DND-41 (cell line): ENCODE results near the gene PVALEF.

ENCODE experiments used
- EZH2 ChIP-seq: IDR thresholded peaks from 3 replicates; pipeline ENCODE4 v1.6.1; 2012; ENCODE audit warnings: borderline replicate concordance, low read depth, mild to moderate bottlenecking, moderate library complexity, low read length, inconsistent platforms; ENCODE audit not compliant: severe bottlenecking
- TF ChIP-seq, protein P1 (sequence below): IDR thresholded peaks from 2 replicates; pipeline ENCODE4 v1.5.1; 2012; ENCODE audit warnings: borderline replicate concordance, low read length, moderate library complexity, mild to moderate bottlenecking; ENCODE audit not compliant: poor library complexity, severe bottlenecking; ENCODE audit errors: extremely low read depth

DNA sequence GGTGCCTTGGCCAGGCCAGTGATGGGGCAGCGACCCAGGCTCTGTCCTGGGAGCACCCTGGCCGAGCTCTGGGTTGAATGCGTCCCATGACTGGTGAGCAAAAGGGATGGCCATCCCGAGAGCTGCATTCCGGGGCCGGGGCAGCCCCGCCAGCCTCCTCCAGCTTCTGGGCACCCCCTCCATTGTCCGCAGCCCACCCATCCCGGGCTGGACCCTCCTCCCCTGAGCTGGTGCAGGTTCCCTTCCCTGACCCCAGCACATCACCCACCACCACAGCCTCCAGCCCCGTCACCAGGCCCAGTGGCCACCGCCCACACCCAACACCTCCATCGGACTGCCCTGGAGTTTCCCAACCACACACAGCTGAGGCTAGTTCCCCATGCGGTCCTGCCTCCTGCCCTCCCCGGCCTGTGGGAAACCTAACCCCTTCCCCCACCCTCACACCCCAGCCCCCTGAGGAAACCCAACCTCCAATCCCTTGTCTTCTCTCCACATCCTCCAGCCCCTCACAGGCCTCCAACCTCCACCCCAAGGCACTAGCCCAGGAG lies 16.2 kb upstream of the PVALEF start:
- TF ChIP-seq, protein P1, sequence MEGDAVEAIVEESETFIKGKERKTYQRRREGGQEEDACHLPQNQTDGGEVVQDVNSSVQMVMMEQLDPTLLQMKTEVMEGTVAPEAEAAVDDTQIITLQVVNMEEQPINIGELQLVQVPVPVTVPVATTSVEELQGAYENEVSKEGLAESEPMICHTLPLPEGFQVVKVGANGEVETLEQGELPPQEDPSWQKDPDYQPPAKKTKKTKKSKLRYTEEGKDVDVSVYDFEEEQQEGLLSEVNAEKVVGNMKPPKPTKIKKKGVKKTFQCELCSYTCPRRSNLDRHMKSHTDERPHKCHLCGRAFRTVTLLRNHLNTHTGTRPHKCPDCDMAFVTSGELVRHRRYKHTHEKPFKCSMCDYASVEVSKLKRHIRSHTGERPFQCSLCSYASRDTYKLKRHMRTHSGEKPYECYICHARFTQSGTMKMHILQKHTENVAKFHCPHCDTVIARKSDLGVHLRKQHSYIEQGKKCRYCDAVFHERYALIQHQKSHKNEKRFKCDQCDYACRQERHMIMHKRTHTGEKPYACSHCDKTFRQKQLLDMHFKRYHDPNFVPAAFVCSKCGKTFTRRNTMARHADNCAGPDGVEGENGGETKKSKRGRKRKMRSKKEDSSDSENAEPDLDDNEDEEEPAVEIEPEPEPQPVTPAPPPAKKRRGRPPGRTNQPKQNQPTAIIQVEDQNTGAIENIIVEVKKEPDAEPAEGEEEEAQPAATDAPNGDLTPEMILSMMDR = no peak
- TF ChIP-seq EZH2 = no peak
